GM21825 (cell line): ENCODE results near the gene SERPINA10.

Experiments
- ATAC-seq: cut with Tn5 transposase; IDR thresholded peaks from one replicate; pipeline ENCODE4 v1.9.1; 2021; ENCODE audit warnings: mild to moderate bottlenecking, moderate library complexity; ENCODE audit not compliant: unreplicated experiment

Gene SERPINA10, protein sequence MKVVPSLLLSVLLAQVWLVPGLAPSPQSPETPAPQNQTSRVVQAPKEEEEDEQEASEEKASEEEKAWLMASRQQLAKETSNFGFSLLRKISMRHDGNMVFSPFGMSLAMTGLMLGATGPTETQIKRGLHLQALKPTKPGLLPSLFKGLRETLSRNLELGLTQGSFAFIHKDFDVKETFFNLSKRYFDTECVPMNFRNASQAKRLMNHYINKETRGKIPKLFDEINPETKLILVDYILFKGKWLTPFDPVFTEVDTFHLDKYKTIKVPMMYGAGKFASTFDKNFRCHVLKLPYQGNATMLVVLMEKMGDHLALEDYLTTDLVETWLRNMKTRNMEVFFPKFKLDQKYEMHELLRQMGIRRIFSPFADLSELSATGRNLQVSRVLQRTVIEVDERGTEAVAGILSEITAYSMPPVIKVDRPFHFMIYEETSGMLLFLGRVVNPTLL

DNA sequence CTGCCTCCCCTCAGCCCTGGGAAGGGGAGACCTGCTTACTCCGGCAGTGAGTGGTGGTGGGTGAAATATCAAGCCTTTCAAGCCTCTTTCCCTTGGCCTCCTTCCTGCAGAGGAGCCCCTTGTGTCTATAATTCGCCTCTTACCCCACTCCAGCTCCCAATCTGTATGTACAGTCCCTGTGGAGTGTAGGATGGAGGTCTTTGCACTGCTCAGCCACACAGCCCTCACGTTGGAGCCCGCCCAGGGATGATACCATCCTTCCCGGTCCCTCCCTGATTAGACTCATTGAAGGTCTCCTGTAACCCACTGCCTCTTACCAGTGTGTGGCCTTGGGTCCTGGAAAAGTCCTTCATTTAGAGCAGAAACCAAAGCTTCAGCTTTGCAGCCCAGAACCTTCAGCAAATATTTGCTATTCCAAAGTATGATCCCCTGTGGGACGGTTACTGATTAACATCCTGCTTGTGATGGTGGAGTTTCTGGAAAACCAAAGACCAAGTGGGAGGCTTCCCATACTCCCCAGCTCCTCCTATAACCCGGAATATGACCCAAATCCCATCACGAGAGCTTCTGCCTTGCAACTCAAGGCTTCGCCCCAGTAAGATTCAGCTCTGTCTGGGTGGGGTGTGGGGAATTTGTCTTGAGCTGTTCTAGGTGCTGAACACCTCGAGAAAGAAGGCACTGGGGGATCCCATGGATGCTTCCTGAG is at the start of gene SERPINA10:
Gene SERPINA10, minus strand, starts transcription at position 397 of the 706 bp plus-strand sequence. CDS start 2,675 bp downstream, outside the sequence.
- no peak for ATAC-seq

DNA sequence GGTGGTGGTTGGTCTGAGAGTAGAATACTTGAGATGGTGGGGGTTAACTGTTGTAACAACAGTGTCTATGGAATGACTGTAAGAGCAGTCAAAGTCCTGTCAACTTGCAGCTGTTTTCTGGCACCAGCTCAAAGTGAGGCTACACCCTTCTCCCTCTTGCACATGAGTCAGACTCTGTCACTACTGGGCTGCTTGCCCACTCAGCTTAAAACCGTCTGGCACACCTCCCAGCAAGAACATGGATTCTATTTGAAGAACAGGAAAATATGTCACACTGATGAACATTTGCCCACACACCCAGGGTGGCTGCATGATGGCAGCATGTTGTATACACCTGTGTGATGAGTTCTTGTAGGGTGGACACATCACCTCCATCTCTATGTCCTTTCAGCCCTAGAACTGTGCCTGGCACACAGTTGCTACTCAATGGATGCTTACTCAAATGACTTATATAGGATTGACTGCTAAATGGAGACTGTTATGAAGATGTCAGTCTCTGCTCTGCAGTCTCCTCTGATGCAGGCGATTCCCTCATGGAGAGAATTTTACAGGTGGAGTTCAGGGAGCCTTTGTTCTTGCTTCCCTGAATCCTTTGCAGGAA is 49.4 kb upstream of the SERPINA10 start:
- ATAC-seq = no peak

DNA sequence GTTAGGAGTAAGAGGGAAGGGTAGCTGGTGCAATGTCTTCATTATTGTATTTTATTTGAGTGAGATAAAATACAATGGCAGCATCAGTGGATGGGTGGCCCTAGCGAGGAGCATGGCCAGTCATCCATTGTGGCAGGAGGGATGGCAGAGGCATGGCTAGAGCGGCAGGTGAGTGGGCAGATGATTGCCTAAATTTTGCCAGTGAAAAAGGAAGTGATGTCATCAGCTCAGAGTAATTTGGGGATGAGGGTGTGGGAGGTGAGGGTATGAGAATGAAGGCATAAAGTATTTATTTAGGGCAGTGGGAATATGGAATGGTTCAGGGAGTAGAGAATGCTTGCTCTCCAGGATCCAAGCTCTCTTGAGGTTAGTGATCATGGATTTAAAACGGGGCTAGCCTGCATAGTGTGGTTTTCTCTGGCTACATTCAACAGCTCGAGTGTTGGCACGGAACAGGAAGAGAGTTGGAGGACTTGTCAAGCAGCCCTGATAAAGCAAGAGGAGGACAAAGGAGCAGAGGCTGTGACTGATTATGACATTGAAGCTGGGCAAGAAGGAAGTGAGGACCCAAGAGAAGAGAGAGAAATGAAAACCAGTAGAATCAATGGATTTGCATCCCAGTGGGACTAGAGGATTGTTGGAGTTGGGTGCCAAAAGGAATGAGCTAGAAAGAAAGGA is 48.7 kb upstream of the SERPINA10 start:
- ATAC-seq = no peak

DNA sequence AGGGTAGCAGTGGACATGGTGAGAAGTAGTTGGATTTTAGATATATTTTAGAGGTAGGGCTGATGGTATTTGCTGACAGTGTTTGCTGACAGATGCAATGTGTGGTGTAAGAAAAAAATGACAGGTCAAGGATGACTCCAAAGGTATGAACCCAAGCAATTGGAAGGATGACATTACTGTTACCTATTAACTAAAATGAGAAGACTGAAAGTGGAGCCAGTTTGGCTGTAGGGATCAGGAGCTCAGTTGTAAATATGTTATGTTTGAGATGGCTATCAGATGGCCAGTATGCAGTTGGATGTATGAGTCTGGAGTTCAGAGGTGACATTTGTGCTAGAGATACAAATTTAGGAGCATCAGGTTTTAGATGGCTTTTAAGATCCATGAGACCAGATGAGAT is 47.5 kb upstream of the SERPINA10 start:
- no peak for ATAC-seq

DNA sequence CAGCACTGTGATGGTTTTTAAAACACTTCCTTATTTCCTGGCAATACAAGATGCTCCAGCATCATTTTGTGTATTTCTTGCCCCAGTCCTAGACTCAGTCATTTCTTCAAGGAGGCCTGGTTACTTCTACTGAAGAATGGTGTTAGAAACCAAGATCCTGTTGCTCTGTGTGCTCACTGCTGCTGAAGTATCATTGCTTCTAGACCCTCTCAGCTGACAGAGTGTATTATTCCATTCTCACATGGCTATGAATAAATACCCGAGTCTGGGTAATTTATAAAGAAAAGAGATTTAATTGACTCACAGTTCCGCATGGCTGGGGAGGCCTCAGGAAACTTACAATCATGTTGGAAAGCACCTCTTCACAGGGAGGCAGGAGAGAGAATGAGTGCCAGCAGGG is 45.0 kb upstream of the SERPINA10 start:
- ATAC-seq = no peak

DNA sequence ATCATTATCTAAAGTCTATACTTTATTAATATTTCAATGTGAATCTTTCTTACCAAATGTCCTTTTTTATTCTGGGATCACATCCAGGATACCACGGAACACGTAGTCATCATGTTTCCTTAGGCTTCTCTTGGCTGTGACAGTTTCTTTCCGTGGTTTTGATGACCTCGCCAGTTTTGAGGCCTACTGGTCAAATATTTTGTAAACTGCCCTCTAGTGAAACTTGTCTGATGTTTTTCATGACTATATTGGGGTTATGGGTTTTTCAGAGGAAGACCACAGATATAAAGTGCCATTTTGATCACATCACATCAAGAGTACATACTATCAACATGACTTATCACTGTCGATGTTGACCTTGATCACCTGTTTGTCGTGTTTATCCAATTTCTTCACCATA is 44.2 kb upstream of the SERPINA10 start:
- no peak for ATAC-seq

DNA sequence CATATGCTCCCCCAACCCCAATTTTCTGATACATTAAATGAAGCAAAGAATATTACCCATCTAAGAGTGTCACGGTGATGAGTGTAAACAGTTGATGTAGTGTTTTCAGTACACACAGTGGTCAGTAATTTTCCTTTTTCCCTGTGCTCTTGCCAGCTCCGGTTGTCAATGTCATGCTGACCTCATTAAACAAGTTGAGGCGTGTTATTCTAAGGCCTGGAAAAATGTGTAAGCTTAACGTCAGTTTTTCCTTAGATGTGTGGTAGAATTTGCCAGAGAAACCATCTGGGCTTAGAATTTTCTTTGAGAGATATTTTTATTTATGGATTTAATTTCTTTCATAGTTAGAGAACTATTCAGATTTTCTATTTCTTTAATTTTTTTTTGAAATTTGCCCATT is 41.8 kb upstream of the SERPINA10 start:
- ATAC-seq = no peak

DNA sequence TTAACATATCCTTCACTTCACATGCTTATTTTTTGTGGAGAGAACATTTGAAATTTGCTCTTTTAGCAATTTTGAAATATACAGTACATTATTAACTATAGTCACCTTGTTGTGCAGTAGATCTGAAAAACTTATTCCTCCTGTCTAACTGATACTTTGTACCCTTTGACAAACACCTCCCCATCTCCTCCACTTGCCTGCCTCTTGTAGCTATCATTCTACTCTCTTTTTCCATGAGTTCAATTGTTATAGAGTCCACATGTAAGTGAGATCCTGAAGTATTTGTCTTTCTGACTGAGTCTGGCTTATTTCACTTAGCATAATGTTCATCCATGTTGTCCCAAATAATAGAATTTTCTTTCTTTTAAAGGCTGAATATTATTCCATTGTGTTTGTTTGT is 39.5 kb upstream of the SERPINA10 start:
- ATAC-seq = no peak

DNA sequence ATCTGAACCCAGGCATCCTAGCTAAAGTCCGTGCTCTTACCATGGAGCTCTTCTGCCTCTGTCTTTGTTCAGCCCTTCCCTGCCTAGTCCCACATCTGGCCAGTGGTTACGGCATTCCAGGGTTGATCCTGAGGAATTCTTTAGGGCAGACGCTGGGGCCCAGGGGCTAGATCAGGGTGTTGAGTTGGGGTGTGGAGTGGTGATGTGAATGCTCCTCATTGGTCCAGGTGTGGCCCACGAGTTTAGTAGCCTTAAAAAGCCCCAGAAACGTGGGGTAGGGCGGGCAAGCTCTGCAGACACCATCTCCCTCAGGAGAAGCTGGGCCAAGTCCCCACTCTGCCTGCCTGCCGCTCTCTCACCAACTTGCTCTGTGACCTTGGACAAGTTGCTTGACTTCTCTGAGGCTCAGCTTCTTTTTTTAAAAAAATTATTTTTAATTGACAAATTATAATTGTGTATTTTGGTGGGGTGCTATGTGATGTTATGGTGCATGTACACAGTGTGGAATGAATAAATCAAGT is 39.1 kb upstream of the SERPINA10 start:
- ATAC-seq = no peak

DNA sequence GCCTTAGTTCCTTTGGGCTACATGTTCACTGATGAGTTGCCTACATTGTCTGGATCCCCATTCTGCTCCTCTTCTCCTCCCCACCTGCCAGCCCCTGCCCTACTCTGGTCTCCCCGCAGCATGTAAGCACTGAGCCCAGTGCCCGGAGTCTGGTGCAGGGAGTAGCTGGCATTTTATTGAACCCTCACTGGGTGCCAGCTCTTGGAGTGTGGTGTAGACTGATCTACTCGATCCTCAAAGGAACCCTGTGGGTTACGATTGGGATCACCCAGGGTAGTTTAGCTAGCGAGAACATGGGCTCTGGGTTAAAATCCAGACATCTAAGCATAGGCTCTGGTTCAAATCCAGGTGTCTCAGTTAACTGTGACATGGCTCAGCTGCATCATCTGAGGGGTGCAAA is 38.4 kb upstream of the SERPINA10 start:
- ATAC-seq = no peak

DNA sequence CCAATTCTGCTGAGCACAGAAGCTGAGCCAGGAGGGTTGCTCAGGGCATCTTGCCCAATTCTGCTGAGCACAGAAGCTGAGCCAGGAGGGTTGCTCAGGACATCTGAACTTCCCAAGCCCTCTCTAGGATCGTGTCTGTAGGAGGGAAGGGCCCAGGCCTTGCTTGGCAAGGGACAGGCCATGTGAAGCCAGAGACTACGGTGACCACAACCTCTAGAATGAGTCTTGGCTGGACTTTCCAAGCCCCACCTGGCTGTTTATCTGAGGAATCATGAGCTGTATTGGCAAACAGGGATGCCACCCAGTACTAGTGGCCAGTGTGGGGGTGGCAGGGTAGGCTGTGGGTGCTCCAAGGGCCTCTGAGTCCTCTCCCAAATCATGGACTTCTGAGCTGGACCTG is 37.8 kb upstream of the SERPINA10 start:
- ATAC-seq = no peak

DNA sequence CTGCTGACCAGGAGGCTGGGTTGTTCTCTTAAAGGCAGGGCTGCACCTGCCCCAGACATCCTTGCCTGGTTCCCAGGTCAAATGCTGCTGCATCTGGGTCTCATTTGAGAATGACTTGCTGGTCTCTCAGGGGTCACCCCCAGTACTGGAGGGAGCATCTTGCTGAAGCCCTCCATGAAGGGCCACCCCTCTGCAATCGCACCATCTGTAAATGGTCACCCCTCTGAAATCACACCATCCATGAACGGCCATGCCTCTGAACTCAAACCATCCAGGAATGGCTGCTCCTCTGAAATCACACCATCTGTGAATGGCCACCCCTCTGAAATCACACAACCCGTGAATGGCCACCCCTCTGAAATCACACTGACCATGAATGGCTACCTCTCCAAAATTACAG is 37.4 kb upstream of the SERPINA10 start:
- ATAC-seq = no peak

DNA sequence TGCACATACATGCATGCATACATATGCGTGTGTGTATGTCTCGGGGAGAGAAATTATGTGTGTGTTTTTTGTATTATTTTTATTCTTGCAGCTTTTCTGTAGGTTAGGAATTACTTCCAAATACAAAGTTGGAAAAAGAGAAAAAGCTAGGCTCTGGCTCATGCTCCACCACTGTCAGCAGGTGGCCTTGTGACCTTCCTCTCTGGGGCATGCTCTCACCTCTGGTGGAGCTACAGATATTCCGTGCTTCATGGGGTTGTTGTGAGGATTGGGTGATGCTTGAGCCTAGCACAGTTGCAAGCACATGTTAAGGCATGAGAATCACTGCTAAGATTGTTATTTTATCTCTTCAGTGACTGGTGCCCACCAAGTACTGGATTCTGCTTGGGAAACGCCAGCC is 36.8 kb upstream of the SERPINA10 start:
- ATAC-seq = no peak

DNA sequence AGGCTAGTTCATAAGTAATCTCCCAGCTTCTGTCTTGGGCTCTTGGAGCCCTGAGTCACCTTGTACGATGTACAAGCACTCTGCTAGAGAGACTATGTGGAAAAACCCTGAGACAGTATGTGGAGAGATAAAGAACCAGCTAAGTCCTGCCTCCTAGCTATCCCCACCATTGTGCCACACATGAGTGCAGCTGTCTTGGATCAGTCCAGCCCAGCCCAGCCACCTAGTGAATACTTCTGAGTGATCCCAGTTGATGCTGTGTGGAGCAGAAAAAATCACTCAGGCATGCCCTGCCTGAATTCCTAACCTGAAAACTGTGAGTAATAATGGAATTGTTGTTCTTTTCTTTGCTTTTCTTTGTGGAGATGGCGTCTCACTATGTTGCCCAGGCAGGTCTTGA is 35.1 kb upstream of the SERPINA10 start:
- no peak for ATAC-seq

DNA sequence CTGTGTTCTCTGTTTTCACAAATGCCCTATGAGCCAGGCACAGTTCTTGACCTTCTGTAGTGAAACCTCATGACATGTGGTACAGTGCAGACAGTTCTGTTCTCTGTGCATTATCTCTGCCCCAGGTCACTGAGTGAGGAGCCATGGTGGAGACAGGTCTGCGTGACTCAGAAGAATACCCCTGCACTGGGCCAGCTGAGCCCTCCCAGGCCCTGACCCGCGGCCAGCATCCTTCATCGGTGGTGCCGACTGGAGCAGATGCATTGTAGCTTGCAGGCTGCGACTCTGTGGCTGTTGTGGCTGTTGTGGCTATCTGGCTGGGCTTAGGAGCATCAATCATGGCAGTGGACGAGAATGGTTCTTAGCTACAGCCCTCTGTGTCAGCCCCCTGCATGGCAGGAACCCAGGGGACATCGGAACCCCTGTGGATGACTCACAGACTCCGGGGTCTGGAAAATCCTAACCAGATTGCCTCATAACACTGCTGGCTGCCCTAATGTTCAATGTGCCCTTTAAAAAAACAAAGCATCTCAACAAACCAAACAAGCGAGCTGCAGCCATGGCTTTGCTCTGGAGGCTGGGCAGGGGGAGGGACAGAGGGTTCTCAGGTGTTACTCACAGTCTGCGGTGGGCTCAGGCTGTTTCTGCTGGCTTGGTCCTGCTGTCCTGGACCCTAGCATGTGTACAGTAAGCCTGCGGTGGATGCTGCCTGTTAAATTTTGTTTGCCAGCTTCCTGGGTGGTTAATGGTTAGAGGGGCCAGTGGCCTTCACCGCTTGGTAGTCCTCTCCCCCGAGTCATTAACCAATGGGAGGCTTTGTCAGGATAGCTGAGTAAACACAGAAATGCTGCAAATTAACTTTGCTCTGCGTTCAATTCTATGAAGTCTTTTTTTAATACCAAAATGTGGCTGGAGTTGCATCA is 29.8 kb upstream of the SERPINA10 start, which contains the start of gene SERPINA6:
Gene SERPINA6, minus strand, starts transcription at position 689 of the 923 bp plus-strand sequence. CDS start 8,688 bp downstream, outside the sequence.
- ATAC-seq = no peak

DNA sequence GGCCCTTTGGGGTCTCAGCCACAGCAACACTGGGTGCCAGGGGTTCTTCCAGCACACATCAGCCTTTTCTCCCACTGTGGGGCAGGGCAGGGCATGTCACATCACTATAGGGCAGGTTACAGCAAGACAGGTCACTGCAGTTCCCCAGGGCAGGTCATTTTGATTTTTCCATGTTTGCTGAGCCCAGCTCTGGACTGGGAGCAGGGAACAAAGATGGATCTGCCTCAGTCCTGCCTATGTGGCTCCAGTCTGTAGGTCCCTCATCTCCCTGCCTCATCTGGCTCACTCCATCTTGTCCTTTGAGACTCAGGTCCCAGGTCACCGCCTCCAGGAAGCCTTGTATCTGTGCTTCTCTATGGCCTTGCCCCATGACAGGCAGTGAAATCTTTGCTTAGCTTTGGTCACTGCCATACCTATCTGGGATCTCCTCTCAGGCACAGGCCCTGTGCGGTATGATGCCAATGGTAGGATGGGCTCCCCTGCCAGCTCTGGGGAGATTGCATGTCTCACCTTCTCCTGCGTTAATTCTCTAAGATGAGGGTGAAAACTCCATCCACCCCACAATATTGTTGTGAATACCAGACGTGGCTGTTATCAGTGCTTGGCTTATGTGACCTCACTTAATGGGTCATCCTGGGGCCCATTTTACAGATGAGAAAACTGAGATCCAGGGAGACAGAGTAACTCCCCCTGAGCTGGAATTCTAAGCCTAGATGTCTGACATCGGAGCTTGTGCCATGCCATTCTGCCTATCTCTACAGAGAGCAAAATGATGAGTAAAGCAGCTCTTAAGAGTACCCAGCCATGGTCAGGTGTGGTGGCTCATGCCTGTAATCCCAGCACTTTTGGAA is 28.6 kb upstream of the SERPINA10 start:
- ATAC-seq = no peak

DNA sequence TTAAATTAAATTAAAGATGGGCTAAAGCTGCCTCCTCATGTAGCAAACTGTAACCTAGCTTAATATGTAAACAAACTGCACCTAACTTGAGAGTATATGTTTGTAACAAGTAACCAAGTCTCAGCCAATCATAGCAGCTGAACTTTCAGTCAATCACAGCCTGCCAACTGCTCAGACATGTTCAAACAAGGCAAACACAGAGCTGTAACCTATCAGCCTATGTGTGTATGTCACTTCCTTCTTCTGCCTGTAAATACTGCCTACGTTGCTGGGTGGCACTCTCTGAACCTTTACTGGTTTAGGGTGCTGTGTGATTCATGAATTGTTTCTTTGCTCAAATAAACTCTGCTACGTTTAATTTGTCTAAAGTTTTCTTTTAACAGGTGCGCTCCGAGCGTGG is 27.2 kb upstream of the SERPINA10 start:
- ATAC-seq = no peak

DNA sequence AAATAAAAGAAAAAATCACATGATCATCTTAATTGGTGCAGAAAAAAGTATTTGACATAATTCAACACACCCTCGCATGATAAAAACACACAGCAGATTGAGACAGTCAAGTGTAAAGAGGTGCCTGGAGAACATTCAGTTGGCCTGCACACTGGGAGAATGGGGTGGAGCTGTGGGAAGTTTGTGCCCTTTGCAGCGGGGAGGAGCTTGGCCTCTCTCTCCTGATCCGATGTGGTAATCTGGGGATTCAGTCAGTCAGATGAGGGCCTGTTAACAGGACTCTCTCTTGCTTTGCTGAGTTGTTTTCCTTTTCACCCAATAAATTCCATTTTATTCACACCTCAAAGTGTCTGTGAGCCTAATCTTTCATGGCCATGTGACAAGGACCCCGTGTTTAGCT is 24.2 kb upstream of the SERPINA10 start:
- ATAC-seq = no peak

DNA sequence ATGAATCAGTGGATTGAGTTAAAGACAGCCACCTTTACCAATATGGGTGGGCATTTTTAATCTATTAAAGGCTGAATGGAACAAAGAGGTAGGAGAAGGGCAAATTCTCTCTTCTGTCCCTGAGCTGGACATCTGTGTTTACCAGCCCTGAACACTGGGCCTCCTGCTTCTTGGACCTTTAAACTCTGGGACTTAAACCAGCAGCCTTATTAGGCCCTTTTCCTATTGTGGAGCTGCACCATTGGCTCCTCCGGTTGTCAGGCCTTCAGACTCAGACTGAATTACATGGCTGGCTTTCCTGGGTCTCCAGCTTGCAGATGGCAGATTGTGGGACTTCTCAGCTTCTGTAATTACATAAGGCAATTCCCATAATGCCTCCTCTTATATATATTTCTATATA is 23.6 kb upstream of the SERPINA10 start:
- ATAC-seq = no peak
